GM12892 (cell line): ENCODE measurements around the gene SHANK2.

Source experiments
- DNase-seq: peaks from one replicate; pipeline ENCODE4 v3.0.0; 2011; ENCODE audit not compliant: insufficient read length
- FAIRE-seq: peaks from 2 replicates; lab custom pipeline; 2011; peaks lifted over from hg19 to GRCh38; lab: Jason Lieb, UNC
- POLR2A ChIP-seq: IDR thresholded peaks from 2 replicates; pipeline ENCODE4 v1.6.1; 2011; ENCODE audit warnings: low read depth, low read length, control low read depth
- POLR2AphosphoS5 ChIP-seq: IDR thresholded peaks from 2 replicates; pipeline ENCODE4 v1.6.1; 2011; ENCODE audit warnings: low read depth, low read length, control low read depth
- TAF1 ChIP-seq: IDR thresholded peaks from 2 replicates; pipeline ENCODE4 v1.6.1; 2011; ENCODE audit warnings: low read depth, mild to moderate bottlenecking, control low read depth, low read length, borderline replicate concordance

SHANK2 gene

DNA sequence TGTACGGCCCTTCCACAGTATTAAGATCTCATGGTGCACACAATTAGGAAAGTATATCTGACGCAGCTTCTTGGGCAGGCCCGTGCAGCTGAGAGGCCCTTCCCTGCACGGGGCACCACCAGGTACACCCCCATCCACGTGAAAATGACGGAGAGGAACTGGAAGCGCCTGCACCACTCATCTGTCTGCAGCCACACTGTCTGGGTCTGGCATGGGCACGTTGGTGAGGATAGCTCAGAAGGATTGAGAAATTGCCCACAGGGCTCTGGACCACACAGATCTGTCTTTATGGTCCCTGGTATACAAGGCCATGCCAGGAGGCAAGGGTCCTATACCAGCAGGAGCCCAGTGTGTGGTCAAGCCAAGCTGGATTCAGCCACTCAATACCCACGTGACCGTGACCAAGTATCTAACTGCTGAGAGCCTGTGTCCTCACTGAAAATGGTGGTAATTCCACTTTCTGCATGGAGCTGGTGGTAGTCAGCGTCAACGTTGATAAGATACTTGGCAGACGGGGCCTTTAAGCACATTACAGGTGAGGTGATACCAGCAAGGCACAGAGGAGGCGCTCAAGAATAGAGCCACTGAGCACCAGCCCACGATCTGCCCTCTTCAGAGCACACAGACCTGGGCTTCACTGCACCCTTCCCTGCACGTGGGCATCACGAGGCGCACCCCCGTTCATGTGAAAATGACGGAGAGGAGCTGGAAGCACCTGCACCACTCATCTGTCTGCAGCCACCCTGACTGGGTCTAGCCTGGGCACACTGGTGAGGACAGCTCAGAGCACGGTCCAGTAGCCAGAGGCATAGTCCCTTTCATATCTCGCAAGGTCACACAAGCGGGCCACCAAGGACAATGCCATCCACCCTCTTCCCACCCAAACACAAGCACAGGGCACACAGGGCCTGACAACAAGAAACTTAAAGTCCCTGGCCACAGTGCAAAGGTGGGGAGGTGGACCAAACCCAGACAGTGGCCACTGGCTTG is 28.4 kb downstream of the SHANK2 start:
- TF ChIP-seq POLR2AphosphoS5 (no peak), TAF1 (no peak), POLR2A (no peak)
- FAIRE-seq (no peak), DNase-seq (no peak)

DNA sequence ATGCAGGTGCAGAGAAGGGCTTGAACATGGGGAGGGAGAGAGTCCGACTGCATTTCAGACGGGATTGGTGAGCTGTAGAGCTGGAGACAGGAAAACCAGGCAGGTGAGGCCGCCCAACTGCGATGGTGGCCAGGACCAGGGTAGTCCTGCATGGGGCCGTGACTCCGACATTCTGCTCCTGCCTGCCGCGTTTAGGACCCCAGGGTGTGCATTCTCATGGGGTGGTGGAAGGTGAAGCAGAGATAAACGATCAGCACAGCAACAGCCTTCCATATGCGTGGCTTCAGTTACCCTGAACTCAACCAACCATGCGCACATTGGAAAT is 29.3 kb downstream of the SHANK2 start:
- FAIRE-seq = no peak
- no peak for DNase-seq
- TF ChIP-seq POLR2AphosphoS5 (no peak), POLR2A (no peak), TAF1 (no peak)

DNA sequence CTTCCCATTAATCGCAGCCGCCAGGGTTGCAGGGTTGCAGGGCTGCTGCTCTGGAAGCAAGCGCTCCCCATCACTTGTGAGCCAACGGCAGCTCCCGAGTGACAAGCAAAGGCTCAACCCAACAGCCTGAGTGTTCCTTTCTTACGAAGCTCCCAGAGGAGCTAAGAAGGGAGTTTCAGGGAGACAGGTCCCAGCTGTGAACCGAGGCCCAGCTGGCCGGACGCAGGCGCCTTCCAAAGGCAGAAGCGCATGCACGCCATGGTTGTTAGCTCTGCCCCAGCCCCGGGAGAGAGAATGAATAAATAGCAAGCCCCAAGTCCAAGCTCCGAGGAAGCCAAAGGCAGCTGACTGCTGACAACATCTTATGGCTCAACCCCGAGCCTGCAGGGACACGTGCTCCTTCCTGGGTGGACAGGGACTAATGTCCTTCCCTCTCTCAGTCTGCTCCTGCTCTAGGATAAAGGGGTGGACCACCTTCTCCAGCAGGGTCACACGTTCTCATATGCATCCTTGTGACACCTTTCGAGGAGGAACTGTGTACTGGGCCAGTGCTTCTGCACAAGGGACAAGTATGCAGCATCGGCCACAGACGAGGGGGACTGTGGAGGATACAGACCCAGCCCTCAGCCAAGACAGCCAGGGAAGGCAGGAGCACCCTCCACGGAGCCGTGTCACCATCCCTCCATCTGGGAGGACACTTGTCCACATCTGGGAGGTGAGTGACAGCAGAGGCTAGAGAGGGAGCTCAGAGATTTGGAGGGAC is 29.9 kb downstream of the SHANK2 start:
- FAIRE-seq (no peak), DNase-seq (no peak)
- TF ChIP-seq POLR2AphosphoS5 = no peak

DNA sequence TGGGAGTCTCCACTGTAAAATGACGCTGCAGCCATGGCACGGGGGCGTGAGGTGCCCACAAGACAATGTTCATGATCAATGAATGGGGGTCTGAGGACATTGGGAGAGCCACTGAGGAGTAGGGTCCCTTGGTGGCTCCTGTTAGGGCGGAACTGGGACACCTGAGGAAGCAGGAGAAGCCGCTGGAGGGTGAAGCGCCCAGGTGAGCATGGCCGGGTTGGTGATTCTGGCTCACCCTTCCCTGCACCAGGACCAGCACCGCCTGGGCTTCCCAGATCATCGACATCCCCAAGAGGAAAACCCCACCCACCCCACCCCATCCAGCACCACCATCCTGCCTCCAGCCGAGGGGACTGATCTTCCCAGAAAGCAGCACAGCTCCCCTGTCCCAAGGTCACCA is 30.6 kb downstream of the SHANK2 start:
- no peak for FAIRE-seq
- TF ChIP-seq POLR2AphosphoS5 (no peak), TAF1 (no peak), POLR2A (no peak)
- DNase-seq = no peak

DNA sequence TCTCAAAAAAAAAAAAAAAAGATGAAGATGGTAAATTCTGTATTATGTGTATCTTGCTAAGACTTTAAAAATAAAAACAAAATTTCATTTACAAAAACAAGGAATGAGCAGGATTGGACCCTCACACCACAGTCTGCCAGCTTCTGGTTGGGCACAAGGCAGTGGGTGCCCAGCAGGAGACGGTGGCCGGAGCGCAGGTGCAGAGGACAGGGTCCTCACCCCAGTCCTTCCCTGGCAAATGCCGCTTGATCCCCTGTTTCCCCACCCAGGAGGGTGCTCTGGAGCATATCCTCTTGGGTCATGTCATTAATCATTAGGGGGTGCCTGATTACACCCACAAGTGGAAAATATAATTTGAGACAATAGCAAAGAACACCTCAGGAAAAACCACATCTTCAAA is 31.2 kb downstream of the SHANK2 start:
- no peak for TF ChIP-seq TAF1
- TF ChIP-seq POLR2AphosphoS5 = no peak
- no peak for TF ChIP-seq POLR2A
- DNase-seq = no peak
- FAIRE-seq = no peak

DNA sequence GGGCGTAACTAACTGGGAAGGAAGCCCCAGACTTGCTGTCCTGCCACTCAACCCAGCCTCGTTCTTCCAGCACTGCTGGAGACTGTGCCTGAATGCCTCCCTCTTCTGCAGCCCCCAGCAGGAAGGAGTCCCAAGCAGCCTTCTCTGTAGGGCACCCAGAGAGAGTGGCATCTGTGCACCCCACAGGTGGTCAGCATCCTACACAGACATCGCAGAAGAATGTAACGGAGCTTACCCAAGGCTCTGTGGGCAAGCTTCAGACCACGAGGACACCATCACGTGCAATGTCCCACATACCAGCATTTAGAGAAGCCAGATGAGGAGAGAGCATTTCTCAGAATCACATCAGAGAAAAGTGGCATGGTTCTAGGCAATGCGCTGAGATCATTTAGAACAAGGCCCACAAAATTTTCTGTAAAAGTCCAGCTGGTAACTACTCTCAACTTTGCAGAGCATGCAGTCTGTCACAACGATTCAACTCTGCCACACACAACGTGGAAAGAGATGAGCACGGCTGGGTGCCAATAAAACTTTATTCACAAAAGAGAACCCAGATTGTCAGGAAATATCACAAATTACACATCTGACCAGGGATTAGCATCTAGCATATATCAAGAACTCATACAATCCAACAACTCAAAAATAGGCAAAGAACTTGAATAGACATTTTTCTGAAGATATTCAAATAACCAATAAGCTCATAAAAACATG is 33.4 kb downstream of the SHANK2 start:
- no peak for DNase-seq
- no peak for FAIRE-seq
- TF ChIP-seq POLR2A (no peak), TAF1 (no peak), POLR2AphosphoS5 (no peak)

DNA sequence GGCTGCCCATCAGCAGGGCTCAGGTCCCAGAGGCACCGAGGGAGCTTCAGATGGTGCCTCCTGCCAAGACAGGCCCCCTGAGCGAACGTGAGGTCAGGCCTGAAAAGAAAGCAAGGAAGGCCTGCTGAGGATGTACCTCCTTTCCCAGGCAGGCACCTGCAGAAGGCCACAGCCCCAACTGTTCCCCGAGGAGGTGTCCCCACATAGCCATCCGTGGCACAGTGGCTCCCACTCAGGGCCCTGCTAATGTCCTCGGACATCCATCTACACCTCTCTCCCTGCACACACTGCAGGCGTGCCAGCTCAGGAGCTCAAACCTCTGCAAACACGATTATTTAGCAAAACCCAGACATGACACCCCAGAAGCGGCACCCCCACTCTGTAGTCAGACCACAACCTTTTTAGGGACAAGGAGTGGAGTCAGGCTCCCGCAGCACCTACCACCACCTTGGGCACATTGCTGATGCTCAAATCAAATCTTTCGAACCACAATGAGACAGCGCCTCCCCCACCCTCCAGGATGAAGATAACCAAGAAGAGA is 36.9 kb downstream of the SHANK2 start:
- DNase-seq (no peak), FAIRE-seq (no peak)
- no peak for TF ChIP-seq POLR2AphosphoS5
- no peak for TF ChIP-seq POLR2A
- TF ChIP-seq TAF1 = no peak

DNA sequence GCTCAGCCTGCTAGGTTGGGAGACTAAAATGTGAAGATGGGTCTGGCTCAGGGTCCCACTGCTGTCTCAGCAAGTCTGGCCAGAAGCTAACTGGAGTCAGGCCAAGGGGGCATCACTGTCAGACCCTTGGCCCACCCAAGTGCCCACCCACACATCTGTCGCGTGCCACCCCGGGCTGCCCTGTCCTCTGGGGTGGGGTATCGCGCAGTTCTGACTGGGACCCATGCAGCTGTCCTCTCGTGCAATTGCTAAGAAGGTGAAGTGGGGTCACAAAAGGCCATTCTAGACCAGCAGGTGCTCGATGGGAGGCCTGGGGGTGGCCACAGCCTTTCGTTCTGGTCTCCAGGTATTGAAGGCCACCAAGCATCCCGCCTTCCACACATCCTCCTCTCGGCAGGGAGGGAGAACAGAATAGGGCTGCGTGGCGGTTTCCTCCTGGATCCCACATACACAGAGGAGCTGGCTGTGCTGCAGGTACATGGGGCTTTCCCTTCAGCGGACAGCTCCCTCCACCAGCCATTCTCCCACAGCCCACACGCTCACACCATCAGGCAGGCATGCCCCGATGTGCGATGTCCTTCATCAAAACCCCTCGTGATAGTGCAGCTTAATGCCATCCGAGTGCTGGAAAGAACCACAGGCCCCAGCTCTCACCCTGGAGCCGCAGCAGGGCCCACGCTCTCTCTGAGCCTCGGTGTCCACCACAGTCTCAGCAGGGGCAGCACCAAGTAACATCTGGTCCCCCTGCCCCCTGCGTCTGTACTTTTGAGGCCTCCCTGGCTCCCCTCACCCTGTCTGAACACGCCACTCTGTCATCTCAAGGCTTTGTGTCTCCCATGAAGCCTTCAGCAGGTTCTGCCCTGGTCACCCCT is 37.6 kb downstream of the SHANK2 start:
- no peak for FAIRE-seq
- TF ChIP-seq TAF1 (no peak), POLR2AphosphoS5 (no peak), POLR2A (no peak)
- DNase-seq = no peak

DNA sequence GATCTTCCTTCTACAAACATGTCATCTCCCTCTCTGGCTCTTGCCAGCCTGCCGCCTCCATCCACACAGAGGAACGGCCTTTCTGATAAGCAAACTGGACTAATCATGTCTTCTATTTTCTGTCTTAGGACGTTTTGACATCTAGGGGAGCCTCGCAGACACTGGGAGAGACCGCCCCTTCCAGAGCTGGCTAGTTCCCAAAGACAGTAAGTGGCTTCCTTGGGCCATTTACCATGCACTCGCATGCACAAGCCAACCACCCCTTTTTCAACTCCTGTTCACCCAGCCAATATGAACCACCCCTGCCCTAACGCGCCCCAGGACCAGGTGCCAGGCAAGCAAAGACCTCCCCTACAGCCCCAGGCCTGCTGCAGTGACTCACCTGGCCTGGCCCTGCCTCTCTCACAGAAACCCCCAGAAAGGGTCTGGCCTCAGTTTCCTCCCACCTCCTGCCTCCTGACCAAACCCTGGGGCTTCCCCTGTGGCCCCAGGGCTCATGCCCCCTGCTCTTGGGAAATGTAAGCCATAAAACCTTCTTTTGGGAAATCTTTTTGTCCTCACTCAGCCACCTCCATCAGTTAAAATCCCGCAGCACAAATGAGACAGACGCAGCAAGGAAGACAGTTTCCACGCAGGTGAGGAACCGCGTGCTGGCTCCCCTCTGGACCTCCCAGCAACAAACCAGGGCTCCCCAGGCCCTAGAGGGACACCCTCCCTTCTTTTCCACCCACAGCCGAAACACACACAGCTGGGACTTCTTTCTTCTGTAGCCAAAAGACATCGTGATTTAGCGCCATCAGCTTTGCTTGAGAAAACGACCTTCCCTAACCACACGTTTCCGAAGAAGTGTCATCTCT is 38.5 kb downstream of the SHANK2 start:
- no peak for FAIRE-seq
- TF ChIP-seq POLR2AphosphoS5 = no peak
- TF ChIP-seq POLR2A = no peak
- no peak for TF ChIP-seq TAF1
- DNase-seq = no peak
